ENCODE results near the gene TMCC2. TPM values are rescaled to one million over a fixed set of nuclear protein-coding genes. Genes with fewer than 3 reads are reported as not detected.

The TMCC2 gene
- total and polyA plus RNA-seq, 2 experiments from 2014 or later, result 2.6 to 9.9 TPM

GRCh38 chr1:205228093-205228521 lies 361 bp downstream of the TMCC2 start (continued):
- TF ChIP-seq ZNF114 (CRISPR knock-in tag; IDR thresholded peaks at IDR 0.05), result no peak
- peak; percentile 9 for TF ChIP-seq EZH2 (IDR thresholded peaks at IDR 0.05; ENCODE audit: low read depth, unreplicated experiment)
- TF ChIP-seq STAT1 (IDR thresholded peaks at IDR 0.05; ENCODE audit: unreplicated experiment), result no peak

GRCh38 chr1:205229399-205229871 lies 1.7 kb downstream of the TMCC2 start:
- H3K27ac Mint-ChIP-seq, result no peak overlapping the region
- no peaks in the 10 kb centered on the region for H3K9me3 Mint-ChIP-seq
- ATAC-seq, result peak; percentile 63
- H3K36me3 ChIP-seq (ENCODE audit: insufficient read depth), result no peaks in the 10 kb centered on the region
- peak overlapping the region; percentile 88 for H3K4me3 ChIP-seq
- peaks cover 17% of the 10 kb centered on the region for H3K27me3 Mint-ChIP-seq (ENCODE audit: insufficient read depth, low read depth, poor library complexity)
- H3K36me3 Mint-ChIP-seq (ENCODE audit: low read depth), result no peaks in the 10 kb centered on the region
- peak overlapping the region; percentile 82 for H3K4me3 Mint-ChIP-seq
- H4K20me1 ChIP-seq (replicated peaks; ENCODE audit: insufficient read depth), result no peaks in the 10 kb centered on the region; the same call in 1 of the 2 replicates
- H2AFZ ChIP-seq, result 0 out of 2 replicates have a peak overlapping the region, but pooled peaks have one; percentile 90
- H3K4me1 ChIP-seq (ENCODE audit: insufficient read depth), result peaks cover 19% of the 10 kb centered on the region
- peak; percentile 86 for DNase-seq (ENCODE audit: low spot score)
- H3K4me1 Mint-ChIP-seq, result peaks cover 34% of the 10 kb centered on the region
- H3K4me2 ChIP-seq, result peak overlapping the region; percentile 97
- H3K27me3 ChIP-seq (ENCODE audit: insufficient read depth), result peaks cover 12% of the 10 kb centered on the region
- H3K79me2 ChIP-seq (replicated peaks; ENCODE audit: insufficient read depth), result 0 out of 2 replicates have a peak, but pooled peaks cover 5% of the 10 kb centered on the region
- H3F3A ChIP-seq (replicated peaks; ENCODE audit: low read depth), result peaks cover 17% of the 10 kb centered on the region; the same call in 1 of the 2 replicates
- no peak overlapping the region for H3K27ac ChIP-seq (ENCODE audit: low read depth)
- TF ChIP-seq EZH2phosphoT487 (IDR thresholded peaks at IDR 0.05; ENCODE audit: unreplicated experiment), result no peak
- TF ChIP-seq REST (IDR thresholded peaks at IDR 0.05; ENCODE audit: unreplicated experiment), result no peak
- no peak for TF ChIP-seq ZNF114 (CRISPR knock-in tag; IDR thresholded peaks at IDR 0.05)
- TF ChIP-seq CTCF (conservative IDR thresholded peaks at IDR 0.05; ENCODE audit: low read depth in 2 of 2), result peak in 1 of 2 experiments; percentile 67; a peak in 2 of 4 replicates
- no peak for TF ChIP-seq POLR2AphosphoS5 (IDR thresholded peaks at IDR 0.05; ENCODE audit: low read depth)
- H3K9me2 ChIP-seq (ENCODE audit: insufficient read depth), result no peaks in the 10 kb centered on the region

Measured in GM23338 (cell line).